HG03139 (cell line): ENCODE results near the gene FAM174C.

ENCODE experiments used
- ATAC-seq: cut with Tn5 transposase; IDR thresholded peaks from one replicate; pipeline ENCODE4 v1.9.1; 2021; ENCODE audit not compliant: unreplicated experiment

Gene FAM174C

DNA sequence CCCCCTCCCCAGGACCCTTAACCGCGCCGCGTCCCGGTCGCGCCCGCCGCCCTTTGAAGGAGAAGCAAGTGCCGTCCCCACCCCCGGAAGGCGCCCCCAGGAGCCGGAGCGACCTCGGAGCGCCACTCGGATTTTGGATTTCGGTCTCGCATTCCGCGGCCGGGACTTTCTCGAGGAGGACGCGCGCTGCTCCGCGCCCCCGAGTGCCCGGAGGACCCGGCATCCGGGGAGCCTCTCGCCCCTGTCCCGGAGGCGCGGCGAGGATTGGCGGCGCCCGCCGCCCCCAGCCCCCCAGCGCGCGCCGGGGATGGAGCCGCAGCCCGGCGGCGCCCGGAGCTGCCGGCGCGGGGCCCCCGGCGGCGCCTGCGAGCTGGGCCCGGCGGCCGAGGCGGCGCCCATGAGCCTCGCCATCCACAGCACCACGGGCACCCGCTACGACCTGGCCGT lies 25.3 kb upstream of the FAM174C start:
- ATAC-seq = no peak

DNA sequence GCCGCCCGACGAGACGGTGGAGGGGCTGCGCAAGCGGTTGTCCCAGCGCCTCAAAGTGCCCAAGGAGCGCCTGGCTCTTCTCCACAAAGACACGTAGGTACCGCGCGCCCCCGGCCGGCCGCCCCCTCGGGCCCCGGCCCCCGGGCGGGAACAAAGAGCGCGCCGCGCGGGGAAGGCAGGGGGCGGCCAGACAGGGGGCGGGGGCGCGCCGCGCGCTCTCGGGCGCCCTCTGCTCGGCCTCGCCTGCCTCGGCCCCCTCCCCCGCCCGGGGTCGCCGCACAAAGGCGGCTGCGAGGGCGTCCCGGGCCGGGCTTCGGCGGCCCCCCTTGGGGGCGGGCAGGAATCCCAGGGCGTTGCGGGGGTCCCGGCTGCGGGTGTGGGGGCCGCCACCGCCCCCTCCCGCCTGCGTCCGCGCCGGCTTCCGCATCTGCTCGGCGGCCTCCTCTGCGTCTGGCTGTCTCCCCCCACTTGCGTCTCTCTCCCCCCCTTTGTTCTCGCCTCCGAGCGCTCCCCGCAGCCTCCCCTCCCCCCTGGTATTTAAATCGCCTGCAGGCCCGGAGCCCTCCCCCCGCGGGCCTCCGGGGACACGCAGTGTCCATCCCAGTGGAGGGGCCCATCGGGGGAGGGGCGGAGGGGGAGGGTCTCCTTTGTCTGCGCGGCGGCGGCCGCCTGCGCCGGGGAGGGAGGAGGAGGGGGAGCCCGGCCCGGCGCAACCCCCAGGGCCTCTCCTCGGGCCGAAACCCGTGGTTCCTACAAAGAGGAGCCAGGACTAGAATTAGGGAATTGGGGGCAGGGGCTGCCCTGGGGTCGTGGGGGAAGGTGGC lies 24.7 kb upstream of the FAM174C start:
- ATAC-seq = no peak

DNA sequence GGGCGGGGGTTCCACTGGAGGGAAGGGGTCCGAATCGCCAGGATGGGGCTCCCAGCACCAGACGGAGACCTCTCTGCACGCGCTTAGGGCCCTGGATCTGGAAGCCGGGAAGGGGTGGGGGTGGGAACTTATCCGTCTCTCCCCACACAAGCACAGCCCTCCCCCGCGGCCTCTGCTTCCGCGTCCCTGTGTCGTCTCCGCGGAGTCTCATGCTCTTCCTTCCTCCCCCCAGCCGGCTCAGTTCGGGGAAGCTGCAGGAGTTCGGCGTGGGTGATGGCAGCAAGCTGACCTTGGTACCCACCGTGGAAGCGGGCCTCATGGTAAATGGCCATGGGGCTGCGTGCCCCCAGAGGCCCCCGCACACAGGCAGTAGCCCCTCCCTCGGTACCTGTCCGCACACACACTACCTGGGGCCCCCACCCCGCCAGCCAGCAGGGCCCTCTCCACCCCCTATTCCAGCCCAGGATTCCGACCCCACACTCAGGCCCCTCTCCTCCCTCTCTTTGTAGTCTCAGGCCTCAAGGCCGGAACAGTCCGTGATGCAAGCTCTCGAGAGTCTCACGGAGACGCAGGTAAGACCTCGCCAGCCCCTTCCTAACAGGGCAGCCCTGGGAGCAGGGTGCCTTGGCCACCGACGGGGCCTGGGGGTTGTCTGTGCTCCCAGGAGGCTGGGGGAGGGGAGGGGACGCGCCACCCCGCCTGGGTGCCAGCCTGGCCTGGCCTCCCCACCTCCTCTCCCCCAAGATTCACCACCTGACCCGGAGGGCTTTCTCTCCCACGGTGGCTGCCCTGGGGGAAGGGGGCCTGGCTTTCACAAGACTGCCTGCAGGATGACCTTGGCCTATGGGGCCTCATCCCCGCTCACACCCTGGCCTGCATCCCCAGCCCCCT lies 23.8 kb upstream of the FAM174C start:
- ATAC-seq = no peak

DNA sequence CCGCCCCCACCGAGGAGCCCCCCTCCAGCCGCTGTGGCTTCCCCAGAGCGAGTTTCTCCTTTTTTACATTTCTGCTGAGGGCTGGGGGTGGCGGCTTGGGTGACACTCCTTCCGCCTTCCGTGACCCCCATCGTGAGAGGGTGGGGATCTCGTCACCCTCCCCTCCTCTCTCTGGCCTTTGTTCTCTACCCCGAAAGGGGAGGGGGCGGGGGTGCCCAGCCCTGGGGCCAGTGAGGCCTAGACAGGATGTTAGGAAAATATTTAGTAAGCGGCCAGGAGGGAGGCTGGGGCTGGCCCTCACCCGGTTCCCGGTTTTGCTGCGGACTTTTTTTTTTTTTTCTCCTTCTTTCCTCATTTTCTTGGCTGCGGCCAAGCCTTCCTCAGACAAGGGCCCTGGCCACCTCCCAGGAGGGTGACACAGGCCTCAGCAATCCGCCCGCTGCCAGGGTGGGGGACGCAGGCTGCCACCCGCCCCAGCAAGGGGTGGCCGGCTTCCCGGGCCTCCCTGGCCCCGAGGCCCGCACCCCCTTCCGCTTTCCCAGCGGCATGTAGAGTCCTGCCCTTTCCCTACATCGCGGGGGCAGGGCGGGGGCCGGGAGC lies 23.0 kb upstream of the FAM174C start:
- ATAC-seq = no peak

DNA sequence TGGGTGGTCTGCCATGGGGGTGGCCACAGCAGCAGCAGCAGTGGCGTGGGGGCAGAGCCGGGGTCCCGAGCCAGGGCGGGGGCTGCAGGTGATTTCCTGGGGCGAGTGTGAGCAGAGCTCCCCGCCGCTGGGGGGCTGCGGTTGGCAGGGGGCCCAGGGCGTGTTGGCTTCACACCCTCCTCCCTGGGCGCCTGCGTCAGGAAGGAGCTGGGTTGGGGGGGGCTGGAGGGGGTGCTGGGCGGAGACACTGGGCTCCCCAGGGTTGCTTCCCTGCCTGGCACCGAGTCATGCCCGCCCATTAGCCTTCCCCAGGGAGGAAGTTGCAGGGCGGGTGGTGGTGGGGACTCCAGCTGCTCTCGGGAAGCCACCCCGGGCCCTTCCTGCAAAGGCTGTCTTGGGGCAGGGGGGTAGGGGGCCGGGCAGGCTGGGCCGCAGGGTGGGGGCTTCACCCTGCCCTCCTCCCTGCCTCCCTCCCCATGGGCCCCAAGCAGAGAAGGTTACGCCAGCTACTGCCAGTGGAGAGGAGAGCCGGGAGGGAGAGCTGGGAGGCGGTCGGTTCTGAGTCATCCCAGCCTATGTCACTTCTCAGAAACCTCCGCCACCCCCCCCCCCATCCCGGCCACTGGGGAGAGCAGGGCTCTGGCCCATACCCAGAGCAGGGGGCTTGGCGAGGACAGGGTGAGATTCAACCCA lies 22.4 kb upstream of the FAM174C start:
- no peak for ATAC-seq

DNA sequence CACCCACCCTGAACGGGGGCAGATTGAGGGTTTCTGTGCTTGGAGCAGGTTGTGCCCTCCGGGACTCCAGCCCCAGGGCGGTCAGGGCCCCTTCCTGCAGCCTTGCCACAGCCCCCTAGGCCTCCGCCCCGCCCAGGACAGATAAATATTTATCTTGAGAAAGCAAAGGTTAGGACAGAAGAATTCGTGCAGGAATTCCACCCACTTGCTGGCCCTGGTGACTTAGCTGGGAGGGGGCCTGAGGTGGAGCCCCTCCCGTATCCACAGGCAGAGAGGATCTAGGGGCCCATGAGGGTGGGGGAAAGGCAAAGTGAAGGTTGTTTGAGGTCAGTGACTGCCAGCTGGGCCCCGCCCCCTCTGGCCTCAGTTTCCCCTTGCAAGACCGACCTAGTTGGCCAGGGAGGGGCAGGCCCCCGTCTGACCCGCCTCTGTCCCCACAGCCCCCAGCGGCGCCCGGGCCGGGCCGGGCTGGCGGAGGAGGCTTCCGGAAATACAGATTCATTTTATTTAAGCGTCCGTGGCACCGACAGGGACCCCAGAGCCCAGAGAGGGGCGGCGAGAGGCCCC lies 21.7 kb upstream of the FAM174C start:
- ATAC-seq = no peak

DNA sequence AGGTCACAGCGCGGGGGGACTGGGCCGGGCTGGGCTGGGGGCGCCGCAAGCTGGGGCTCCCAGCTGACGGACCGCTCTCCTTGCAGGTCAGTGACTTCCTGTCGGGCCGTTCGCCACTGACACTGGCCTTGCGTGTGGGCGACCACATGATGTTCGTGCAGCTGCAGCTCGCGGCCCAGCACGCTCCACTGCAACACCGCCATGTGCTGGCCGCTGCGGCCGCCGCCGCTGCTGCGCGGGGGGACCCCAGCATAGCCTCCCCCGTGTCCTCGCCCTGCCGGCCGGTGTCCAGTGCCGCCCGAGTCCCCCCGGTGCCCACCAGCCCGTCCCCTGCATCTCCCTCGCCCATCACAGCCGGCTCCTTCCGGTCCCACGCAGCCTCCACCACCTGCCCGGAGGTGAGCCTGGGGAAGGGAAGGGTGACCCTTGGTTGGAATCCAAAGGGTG lies 21.2 kb upstream of the FAM174C start:
- no peak for ATAC-seq

DNA sequence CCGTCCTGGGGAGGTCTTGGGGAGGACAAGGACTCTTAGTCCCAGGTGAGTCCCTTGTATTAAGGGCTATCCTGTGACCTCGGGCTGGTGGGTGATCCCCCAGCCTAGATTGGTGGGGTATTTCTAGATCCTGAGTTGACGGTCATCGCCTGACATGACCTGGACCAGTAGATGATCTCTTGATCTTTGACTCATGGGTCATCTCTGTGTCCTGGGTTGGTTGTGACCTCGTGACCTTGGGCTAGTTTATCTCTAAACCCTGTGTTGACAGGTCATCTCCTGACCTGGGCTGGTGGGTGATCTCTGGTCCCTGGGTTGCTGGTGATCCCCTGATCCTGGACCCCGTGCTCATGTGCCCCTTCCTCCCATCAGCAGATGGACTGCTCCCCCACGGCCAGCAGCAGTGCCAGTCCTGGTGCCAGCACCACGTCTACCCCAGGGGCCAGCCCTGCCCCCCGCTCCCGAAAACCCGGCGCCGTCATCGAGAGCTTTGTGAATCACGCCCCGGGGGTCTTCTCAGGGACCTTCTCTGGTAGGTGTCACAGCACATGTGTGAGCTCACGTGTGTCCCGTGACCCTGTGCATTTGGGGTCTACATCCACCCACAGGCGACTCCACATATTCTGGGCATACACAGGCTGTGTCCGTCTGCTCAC lies 20.7 kb upstream of the FAM174C start:
- ATAC-seq = no peak

DNA sequence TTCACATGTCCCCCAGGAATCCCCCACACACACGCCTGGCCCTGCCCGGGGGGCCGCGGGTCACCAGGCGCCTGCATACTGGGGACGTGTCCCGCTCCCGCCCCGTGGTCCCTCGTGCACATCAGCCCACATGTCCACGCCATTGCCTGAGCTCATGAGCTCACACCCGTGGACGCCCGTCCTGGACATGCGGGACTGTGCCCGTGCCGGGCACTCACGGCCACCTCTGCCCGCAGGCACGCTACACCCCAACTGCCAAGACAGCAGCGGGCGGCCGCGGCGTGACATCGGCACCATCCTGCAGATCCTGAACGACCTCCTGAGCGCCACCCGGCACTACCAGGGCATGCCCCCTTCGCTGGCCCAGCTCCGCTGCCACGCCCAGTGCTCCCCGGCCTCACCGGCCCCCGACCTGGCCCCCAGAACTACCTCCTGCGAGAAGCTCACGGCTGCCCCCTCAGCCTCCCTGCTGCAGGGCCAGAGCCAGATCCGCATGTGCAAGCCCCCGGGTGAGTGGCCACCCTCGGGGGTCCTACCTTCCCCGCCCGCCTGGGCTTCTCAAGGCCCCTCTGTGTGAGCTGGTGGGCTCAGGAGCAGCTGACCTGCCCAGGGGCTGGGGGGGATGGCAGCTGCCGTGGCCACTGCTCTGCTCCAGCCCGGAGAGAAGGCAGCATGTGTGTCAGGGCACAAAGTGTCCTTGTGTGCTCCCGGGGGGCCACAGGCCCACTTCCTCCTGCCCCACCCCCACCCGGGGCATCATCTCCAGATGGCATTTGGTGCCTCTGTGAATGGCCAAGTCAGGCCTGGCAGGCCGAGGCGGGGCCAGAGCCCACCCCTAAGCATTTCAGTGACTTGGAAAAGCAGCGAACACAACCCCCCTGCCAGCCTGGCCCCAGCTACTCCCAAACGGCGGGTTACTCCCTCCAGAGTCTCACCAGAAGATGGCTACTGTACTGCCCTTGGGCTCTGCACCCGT lies 19.9 kb upstream of the FAM174C start:
- no peak for ATAC-seq

DNA sequence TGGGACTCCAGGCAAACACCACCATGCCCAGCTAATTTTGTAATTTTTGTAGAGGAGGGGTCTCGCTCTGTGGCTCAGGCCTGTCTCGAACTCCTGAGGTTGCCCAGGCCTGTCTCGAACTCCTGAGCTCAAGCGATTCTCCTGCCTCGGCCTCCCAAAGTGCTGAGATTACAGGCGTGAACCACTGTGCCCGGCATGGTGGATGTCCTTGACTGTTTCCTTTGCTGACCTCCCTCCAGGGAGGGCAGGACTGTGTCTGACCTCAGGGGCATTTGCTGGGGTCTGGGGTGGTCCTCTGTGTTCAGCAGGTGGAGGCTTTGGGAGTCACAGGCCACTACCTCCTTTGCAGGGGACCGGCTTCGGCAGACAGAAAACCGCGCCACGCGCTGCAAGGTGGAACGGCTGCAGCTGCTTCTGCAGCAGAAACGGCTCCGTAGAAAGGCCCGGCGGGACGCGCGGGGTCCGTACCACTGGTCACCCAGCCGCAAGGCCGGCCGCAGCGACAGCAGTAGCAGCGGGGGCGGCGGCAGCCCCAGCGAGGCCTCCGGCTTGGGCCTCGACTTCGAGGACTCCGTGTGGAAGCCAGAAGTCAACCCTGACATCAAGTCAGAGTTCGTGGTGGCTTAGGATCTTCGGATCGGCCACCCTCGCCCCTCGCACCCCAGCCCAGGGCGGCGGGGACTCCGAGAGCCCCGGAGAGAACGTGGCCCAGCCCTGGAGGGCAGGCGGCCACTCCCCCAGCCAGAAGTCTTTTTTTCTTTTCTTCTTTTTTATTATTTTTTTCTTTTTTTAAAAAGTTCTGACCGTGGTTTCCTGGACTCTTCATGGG lies 18.5 kb upstream of the FAM174C start:
- no peak for ATAC-seq

DNA sequence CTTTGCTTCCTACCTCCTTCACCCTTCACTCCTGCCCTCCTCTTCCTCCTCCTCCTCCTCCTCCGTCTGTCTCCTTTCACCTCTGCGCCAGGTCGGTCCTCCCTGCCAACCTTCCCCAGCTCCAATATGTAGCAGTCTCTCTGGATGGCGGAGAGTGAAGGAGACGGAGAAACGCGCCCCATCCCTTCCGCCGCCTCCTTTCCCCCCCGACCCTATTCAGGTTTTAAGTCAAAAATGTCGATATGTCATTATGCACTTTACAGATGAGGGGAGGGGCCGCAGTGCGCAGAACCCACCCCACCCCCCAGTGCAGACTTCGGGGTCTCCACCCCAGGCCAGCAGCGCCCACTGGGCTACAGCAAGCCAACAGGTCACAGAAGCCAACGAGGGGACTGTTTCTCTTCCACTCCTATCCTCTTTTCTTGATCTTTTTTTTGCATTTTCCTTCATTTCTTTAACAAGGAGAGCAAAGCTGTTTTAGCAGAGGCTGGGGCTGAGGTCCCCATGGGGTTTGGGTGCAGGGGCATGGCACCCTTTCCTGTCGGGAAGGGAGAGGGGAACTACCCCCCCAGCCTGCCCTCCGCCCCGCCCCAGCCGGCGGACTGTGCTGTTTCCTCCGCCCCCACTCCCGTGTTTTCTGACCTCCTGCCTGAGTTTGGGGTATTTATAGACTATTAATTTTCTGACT lies 17.7 kb upstream of the FAM174C start:
- ATAC-seq = no peak

DNA sequence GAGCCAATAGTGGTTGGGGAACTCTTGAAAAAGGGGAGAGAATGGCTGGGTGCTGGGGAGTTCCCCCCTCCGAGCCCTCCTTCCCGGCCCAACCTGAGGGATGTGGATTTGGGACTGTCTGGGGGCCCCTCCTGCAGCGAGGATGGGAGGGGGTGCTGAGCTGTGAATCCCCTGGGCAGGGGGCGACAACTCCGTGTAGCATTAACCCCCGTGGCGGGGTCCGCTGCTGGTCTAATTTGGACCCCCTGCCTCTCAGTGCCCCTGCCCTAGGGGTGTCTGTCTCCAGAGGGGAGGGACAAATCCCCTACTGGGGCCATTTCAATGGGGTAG lies 17.2 kb upstream of the FAM174C start:
- no peak for ATAC-seq

DNA sequence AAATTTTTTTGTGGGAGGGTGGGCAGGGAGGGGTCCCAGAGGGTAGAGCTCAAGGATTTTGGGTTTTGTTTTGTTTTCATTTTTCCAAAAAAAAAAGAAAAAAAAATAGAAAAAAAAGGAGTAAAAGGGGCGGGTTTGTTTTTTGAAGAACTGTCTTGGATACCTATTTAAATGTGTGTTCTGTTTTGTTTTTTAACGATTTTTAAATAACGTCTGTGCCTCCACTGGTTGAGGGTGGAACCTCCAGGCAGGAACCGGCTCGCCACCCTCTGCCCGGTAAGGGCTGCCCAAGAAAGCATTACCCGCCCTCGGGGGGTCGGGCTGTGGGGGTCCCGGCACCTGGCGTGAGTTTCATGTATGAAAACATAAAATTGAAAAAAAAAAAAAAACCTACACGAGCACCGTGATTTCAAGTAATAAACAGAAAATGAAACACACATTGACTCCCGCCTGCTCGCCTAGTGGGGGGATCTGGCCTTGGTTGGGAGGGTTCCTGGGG lies 16.6 kb upstream of the FAM174C start:
- ATAC-seq = no peak

DNA sequence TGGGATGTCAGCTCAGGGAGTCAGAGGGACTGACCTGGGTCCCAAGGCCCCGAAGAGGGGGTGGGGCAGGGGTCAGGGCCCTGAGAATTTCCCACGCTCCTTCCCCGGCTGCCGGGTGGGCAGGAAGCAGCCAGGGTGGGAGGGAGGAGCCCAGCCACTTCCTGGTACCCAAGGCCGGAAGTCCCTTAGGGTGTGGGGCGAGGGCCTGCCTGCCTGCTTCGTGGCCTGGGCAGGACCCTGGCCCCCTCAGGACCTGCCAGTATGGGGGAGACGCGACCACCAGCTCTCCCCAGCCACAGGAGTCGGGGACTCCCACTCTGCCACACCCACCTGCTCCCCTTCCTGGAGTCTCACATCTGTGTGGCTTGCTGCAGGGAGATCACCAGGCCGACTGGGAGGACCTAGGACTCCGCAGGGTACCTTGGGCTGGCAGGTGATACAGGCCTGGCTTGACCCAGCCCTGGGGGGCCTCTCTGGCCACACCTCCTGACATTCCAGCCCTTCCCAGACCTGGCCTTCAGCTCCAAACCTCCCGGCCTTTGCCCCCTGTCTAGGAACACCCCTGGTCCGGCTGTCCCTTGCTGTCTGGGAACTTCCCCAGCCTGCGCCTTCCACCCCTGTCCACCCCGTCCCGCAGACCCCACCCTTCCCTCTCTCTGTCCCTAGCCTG lies 16.0 kb upstream of the FAM174C start:
- ATAC-seq = peak; percentile 34

DNA sequence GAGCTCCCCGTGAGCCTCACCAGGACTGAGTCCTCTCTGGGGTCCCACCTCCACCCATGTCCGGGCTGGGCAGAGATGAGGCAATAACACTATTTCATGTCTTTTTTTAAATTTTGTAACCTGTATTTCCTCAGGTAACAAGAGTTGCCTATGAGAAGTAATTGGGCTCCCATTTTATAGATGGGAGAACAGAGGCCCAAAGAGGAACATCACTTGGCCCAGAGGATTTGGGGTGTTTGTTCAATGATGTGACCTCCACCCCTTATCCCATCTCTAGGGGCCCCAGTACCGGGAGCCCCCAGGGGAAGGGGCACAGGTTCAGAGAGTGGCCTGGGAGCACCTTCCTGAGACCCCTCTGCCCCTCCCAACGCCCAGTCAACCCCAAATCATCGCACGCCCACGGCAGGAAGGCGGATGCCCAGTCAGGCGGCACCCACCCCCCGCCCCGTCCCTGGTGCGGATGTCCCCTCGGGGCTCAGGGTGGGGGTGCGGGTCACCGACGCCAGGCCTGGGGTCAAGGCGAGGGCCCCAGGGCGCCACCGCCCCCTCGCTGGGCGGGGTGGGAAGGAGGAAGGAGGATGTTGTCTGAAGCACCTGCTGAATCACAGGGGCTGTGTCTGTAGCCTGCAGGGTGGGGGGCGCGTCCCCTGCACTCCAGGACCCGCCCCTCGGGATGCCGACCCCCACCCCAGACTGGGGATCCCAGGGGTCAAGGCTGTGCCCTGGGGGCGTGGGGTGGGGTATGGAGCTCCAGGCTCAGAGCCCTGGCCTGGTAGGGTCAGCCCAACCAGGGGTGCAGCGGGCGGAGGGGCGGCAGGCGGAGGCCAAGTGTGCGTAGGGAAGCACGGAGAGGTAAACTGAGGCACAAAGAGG lies 15.2 kb upstream of the FAM174C start:
- ATAC-seq = peak; percentile 0
